HG03039 (cell line): ENCODE data around the gene CADPS.

Source experiments
- ATAC-seq: cut with Tn5 transposase; IDR thresholded peaks from one replicate; pipeline ENCODE4 v1.9.1; 2021; ENCODE audit warnings: mild to moderate bottlenecking, moderate library complexity; ENCODE audit not compliant: unreplicated experiment

CADPS gene

GRCh38 chr3:62366126-62366484 is 509.1 kb downstream of the CADPS start:
- no peak for ATAC-seq

- no peak for ATAC-seq
Measured at GRCh38 chr3:62365391-62366125, 509.7 kb downstream of the CADPS start.

GRCh38 chr3:62364191-62364590 is 511.0 kb downstream of the CADPS start:
- ATAC-seq = no peak

GRCh38 chr3:62363275-62363674 is 511.9 kb downstream of the CADPS start:
- no peak for ATAC-seq

- no peak for ATAC-seq
Measured at GRCh38 chr3:62361824-62362223, 513.4 kb downstream of the CADPS start.

- ATAC-seq = no peak
Measured at GRCh38 chr3:62361261-62361660, 514.0 kb downstream of the CADPS start.

GRCh38 chr3:62359531-62359930 is 515.7 kb downstream of the CADPS start:
- no peak for ATAC-seq

- no peak for ATAC-seq
Measured at GRCh38 chr3:62356356-62356755, 518.9 kb downstream of the CADPS start.

- ATAC-seq = no peak
Measured at GRCh38 chr3:62355703-62356102, 519.5 kb downstream of the CADPS start.
